Renal cortex interstitium (tissue), 11 donors: ENCODE results near the gene SLC25A44. TPM values are rescaled to one million over a fixed set of nuclear protein-coding genes. Genes with fewer than 3 reads are reported as not detected.
A peak's percentile ranks its signal among the peaks of the same experiment; 100 is the strongest.
"Not testable (repeated sequence)": the region's sequence is repeated elsewhere in the genome, so short reads cannot be mapped to it uniquely, and the experiment has no call there.

Experiments used
- DNase-seq, 11 donors: peaks; one replicate each; pipeline ENCODE4 v3.0.0-alpha.2; 2013; ENCODE audit warnings: low read depth in 9 of 11, low spot score in 4 of 11; ENCODE audit errors: extremely low read depth in 1 of 11
- polyA plus RNA-seq, 3 donors: library from polyadenylated mRNA; unstranded; fragments of 120-200 nt; gene quantifications; one replicate each; pipeline ENCODE4 v1.2.1, GENCODE V29; 2013; ENCODE audit not compliant: insufficient read length in 3 of 3

SLC25A44 gene
- polyA plus RNA-seq, 3 donors = 26.1 to 36.0 (median 32.3) TPM

DNA sequence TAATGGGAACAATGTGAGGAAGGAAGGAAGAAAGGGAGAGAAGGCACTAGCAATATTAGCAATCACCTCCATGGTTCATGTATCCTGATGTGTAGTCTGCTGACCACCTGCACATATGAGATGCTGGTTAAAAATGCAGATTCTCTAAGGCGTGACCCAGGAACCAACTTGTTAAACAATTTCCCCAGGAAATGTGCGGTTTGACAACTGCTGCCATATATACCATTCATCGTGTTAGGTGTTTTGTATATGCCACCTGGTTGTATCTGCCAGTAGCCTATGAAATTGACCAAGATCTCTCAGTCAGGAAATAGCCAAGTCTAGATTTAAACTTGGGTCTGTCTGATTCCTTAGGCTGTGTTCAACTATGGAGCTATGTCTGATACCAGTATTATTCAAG, 36.4 kb upstream of the SLC25A44 start:
- no peak for DNase-seq

DNA sequence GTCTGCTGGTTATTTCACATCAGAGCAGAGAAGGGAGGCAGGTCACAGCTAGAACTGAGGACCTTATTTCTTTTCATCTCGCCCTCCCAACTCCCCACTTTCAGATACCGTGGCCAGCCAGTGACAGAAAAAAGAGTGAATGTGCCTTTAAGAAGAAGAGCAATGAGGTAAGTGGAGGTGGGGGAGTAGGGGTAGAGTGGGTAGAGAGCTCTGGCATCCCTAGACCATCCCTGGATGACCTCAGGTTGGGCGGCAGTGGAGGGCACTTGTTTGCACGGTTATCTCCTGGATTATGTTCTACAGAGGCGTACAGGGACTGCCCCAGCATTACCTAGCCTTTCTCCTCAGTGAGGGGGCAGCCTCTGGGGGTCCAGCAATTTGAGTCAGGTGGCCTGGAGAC, 35.9 kb upstream of the SLC25A44 start:
- DNase-seq = no peak

DNA sequence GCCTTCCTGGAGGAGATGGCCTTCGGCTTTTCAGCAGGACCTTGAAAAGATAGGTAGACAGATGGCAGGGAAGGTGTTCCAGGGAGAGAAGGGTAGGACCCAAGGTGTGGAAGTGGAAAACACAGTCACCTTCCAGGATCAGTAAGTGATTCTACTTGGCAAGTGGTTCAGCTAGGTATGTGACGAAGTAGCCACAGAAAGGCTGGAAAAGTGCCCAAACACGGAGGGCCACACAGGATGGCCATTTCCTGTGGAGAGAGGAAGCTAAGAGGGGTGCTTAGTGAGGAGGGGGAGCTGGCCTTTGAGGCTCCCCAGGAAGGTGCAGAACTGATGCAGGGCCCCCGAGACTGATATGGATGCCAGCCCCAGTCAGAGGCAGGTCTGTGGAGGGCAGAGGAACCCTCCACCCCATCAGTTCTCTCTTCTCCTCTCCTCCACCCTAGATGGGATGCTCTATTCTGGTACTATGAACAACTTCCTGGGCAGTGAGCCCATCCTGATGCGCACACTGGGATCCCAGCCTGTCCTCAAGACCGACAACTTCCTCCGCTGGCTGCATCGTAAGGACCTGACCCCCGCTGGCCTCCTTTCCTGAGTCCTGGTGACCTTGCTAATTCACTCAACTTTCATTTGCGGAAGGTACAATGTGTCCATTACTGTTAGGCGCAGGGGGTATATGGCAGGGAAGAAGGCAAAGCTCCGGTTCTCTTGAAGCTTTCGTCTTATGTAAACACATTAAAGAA, 33.7 kb upstream of the SLC25A44 start:
- no peak for DNase-seq

DNA sequence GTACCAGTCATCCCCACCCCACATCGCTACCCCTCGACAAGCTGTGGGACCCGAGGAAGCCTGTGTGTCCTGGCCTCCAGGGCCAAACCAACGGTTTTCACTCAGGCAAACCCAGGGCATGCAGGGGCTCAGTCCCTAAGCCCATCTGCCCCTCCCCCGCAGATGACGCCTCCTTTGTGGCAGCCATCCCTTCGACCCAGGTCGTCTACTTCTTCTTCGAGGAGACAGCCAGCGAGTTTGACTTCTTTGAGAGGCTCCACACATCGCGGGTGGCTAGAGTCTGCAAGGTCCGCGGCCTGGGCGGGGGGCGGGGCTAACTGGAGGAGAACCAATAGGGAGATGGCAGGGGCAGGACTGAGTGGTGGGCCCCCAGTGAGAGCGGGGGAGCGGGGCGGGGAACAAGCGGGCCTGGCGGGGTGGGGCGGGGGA, 33.1 kb upstream of the SLC25A44 start:
- DNase-seq = peak in 8 of 11 donors; percentile 66 to 81 (median 78)

DNA sequence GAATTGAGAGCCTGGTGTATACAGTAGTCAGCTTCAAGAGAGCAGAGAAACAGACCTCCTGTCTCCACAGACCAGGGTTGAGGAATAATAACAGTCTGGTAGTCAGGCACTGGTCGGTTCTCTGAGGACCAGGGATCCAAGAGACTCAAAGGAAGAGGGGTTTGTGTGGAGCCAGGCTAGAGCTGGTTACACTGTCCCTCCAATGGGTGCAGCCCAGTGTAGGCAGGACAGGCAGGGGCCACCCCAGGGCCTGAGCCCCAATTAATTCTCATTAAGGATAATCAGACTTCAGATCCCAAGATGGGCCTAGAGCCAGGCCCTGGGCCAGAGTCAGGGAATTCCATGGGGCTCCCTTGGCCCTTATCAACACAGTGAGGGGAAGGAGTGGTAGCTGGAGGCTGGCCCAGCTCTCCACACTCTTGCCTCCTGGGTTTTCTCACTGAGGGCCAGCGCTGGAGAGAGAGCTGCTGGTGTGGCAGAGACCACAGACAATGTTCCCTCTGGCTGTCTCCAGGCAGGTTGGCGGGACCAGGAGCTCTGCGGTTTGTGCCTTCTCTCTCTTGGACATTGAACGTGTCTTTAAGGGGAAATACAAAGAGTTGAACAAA, 31.4 kb upstream of the SLC25A44 start:
- no peak for DNase-seq

DNA sequence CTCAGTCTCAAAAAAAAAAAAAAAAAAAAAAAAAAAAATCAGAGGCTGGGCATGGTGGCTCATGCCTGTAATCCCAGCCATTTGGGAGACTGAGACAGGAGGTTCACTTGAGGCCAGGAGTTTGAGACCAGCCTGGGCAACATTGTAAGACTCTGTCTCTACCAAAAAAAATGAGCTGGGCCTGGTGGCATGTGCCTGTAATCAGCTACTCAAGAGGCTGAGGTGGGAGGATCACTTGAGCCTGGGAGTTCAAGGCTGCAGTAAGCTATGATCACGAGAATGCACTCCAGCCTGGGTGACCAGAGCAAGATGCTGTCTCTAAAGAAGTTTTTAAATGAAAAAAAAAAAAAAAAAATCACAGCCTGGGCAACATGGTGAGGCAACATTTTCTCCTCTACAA, 30.2 kb upstream of the SLC25A44 start:
- no peak for DNase-seq

DNA sequence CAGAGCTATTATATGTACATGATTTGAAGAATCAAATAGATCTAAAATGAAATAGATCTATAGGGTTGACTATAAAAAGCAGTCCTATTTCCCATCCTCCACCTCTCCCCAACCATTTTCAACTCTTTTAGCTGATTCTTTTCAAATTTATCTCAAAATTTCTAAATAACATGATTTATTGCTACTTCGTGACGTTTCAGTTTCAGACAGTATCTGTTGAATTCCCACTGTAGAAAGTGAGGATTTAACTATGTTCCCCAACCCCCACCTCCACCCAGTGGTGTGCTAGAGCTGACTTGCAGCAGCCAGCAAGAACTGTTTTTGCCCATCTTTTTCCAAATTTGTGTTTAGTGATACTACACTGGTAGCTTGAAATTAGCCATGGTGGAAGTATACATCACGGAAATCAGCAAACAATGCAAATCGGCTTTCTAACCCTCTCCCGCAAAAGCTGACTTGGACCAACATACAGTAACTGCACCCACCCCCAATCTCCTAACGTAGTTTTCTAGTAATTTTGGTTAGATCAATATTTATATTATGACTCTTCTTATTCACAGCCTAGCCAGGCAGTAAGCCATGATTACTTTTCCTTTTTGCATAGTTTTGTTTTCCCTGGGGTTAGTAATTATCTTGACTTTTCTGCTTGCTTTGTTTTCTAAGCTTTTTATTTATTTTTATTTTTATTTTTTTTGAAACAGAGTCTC, 29.6 kb upstream of the SLC25A44 start:
- DNase-seq = no peak

DNA sequence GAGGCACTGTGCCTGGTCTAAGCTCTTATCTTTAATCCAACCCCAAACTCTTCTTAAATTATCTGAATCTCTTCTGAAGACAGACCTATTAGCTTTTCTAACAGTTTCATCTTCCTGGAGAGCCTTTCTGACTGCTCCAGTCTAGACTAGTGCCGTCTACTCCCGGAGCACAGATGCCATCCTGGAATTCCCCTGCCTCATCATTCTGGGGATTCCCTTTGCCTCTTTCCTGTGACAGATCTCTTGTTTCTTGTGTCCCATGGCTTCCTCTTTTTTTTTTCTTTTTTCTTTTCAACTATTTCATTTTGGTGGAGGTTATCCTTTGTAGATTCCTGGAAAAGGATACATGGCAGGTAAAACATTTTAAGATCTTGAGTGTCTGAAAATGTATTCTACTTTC, 28.8 kb upstream of the SLC25A44 start:
- no peak for DNase-seq

DNA sequence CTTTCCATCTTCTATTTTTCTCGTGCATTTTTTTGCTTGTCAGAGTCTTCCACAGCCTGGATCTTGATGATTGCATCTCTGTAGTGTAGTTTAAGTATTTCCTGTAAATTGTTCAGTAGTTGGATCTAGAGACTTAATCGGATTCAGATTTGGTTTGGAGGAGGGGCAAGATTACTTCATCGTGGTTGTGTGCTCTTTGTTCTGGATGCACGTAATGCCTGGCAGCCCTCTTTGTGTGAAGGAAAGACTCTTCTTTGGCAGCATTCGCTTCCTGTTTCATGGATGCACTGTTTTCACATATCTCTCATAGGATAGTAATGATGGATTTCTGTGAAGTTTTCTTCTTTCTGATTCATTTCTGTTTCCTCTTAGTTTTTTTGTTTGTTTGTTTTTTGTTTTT, 26.4 kb upstream of the SLC25A44 start:
- DNase-seq = no peak

DNA sequence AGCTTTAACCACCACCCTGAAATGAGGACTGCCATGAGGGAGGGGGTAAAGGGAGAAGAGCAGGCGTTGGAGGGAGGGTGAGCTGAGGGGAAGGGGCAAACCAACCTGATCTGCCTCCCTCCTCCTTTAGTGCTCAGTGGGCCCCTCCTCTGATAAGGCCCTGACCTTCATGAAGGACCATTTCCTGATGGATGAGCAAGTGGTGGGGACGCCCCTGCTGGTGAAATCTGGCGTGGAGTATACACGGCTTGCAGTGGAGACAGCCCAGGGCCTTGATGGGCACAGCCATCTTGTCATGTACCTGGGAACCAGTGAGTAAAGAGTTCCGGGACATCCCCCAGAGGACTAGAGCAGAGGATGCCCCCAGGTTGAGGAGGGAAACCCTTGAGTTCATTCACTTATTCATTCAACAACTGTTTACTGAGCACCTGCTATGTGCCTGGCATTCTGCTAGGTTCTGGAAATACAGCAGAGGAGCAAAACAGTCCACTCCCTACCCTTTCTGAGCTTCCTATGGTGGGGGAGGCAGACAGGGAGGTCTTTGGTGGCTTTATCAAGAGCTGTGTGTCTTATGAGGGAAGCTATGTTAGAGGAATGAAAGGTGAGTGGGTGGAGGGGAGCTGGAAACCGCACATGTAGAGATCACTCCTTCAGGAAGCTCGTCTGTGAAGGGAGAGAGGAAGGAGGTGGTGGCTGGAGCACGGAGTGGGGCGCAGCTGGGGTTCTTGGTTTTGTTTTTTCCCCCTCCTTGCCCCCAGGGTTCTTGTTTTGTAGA, 21.0 kb upstream of the SLC25A44 start:
- DNase-seq = no peak

DNA sequence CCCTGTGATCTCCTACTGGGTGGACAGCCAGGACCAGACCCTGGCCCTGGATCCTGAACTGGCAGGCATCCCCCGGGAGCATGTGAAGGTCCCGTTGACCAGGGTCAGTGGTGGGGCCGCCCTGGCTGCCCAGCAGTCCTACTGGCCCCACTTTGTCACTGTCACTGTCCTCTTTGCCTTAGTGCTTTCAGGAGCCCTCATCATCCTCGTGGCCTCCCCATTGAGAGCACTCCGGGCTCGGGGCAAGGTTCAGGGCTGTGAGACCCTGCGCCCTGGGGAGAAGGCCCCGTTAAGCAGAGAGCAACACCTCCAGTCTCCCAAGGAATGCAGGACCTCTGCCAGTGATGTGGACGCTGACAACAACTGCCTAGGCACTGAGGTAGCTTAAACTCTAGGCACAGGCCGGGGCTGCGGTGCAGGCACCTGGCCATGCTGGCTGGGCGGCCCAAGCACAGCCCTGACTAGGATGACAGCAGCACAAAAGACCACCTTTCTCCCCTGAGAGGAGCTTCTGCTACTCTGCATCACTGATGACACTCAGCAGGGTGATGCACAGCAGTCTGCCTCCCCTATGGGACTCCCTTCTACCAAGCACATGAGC, 17.2 kb upstream of the SLC25A44 start:
- no peak for DNase-seq

DNA sequence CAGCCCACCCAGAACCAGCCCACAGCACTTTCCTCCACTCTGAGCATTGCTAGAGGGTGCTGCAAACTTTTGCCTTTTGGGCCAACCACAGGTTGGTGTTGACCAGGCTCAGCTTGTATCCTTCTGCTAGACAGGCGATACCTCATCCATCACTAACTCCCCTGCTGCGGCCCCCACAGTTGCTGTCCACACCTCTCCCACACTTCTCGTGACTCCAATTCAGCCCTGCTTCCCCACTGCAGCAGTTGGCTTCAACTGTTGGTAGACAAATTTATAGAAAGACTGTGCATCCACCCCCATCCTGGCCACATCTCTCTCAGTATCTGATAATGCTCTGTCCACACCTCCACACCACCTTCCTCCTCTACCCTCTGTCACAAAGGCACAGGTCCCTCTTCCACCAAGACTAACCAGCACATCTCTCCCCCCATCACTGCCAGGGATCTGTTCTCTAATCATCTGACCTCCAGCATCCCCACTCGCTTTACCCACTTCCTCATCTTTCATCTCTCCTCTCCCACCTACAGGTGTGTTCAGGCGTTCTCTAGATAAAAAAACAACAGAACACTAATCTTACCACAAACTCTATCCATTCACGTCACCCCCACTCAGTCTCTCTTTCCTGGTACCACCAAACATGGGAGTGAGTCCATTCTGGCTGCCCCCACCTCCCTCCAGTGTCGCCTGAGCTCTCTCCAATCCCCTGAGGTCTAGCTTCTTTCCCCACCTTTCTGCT, 15.8 kb upstream of the SLC25A44 start:
- no peak for DNase-seq

DNA sequence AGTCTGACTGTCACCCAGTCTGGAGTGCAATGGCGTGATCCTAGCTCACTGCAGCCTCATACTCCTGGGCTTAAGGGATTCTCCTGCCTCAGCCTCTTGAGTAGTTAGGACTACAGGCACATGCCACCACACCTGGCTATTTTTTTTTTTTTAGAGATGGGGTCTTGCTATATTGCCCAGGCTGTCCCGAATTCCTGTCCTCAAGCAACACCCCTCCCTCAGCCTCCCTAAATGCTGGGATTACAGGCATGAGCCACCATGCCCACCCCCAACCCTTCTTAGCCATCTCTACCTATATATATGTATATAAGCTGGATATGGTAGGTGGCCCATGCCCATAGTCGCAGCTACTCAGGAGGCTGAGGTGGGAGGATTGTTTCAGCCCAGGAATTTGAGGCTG, 13.4 kb upstream of the SLC25A44 start:
- DNase-seq = no peak

DNA sequence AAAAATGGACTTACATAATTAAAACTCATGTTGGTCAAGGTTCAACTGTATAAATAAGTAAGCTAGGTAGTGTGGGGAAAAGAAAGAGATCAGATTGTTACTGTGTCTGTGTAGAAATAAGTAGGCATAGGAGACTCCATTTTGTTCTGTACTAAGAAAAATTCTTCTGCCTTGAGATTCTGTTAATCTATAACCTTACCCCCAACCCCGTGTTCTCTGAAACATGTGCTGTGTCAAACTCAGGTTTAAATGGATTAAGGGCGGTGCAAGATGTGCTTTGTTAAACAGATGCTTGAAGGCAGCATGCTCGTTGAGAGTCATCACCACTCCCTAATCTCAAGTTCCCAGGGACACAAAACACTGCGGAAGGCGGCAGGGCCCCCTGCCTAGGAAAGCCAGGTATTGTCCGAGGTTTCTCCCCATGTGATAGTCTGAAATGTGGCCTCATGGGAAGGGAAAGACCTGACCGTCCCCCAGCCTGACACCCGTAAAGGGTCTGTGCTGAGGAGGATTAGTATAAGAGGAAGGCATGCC, 12.4 kb upstream of the SLC25A44 start:
- not testable (repeated sequence) for DNase-seq

DNA sequence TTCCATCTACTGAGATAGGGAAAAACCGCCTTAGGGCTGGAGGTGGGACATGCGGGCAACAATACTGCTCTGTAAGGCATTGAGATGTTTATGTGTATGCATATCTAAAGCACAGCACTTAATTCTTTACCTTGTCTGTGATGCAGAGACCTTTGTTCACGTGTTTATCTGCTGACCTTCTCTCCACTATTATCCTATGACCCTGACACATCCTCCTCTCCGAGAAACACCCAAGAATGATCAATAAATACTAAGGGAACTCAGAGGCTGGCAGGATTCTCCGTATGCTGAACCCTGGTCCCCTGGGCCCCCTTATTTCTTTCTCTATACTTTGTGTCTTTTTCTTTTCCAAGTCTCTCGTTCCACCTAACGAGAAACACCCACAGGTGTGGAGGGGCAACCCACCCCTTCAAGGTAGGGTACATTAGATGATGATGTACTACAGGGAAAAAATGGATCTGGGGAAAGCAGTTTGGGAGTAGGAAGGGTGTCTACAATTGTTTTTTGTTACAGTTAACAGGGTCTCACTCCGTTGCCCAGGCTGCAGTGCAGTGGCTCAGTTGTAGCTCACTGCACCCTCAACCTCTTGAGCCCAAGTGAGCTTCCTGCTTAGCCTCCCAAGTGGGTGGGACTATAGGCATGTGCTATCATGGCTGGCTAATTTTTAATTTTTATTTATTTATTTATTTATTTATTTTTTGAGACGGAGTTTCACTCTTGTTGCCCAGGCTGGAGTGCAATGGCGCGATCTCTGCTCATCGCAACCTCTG, 11.7 kb upstream of the SLC25A44 start:
- not testable (repeated sequence) for DNase-seq

DNA sequence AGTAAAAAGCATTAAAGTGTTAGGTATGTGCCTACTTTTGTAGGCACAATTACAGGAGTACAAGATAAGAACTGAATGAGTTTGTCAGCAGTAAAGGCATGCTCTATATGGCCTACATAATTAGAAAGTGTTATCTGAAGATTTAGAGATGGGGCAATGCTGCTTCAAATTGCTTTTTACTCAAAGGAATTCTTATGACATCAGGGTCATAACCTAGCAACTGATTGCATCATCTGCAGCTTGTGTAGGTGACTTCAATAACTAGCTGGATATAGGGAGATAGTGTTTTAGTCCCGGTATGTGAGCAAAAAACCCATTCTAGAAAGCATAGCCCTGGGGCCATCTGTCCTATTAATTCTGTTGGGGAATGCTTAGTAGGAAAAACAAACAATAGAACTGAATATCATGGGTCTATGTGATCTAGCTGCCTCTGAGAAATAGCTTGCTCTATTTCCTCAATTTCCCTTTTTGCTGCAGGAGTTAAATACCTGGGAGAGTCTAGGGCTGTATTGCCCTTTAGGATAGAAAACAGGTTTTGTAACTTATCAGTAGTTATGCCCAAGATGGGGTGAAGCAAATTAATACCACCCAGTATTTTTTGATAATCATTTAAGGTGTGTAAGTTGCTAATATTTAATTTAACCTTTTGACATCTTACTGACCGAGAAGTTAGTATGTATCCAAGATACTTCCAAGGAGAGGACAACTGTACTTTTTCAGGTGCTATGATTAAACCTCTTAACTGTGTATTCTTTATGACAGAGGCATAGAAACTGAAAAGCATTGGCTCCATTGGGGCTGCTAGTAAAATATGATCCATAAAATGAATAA, 7.3 kb upstream of the SLC25A44 start:
- DNase-seq = not testable (repeated sequence)

DNA sequence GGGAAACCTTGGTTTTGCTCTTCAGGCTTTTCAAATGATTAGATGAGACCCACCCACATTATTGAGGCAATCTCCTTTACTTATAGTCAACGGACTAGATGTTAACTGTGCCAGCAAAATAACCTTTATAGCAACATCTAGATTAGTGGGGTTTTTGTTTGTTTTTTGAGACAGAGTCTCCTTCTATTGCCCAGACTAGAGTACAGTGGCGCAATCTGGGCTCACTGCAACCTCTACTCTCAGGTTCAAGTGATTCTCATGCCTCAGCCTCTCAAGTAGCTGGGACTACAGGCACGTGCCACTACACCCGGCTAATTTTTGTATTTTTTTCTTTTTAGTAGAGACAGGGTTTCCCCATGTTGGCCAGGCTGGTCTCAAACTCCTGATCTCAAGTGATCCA, 3.6 kb upstream of the SLC25A44 start:
- DNase-seq = not testable (repeated sequence)
